Measurements from ENCODE around the gene EHF. TPM values are rescaled to one million over a fixed set of nuclear protein-coding genes. Genes with fewer than 3 reads are reported as not detected.

The EHF gene
- total RNA-seq, 1 donor from 2014 or later: 121 TPM

DNA sequence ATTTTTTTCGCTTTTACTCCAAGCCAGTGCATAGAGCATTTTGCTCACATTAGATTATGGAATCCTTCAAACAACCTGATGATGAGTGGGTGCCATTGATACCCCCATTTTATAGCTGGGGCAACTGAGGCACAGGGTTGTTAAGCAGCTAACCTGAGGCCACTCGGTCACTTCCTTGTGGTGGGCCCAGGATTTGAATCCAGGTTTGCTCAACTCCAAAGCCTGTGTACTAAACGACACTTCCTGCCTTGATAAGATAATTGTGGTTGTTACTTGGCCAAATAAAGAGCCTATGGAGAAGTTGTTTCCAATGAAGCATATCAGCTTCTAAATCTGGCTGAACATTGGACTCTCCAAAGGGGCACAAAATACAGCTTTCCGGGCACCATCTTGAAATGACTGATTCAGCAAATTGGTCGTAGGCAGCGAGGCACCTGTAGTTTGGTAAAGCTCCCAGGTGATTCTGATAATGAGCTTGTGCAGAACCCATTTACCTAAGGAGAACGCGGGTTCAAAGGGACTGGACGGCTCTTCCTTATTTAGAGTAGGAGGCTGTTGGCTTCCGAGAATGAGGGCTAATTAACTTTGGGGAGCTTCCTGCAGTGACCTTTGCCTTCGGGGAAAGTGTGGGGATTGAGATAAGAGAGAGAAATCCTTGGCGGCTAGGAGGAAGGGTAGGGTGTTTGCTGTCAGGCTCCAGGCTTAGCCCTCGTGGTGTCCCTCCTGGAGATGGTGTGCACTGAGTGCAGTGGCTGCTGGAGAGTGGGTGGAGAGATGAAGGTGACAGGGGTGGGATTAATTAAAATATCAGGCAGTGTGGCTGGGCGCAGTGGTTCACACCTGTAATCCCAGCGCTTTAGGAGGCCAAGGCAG is 17.5 kb upstream of the EHF start:
- intact Hi-C loops (cut with DNase I): no loop called here
- no peaks in the 10 kb centered on the region for H3K27me3 ChIP-seq
- no peaks in the 10 kb centered on the region for H3K9me3 ChIP-seq
- H3K36me3 ChIP-seq: no peaks in the 10 kb centered on the region
- DNase-seq (ENCODE audit: extremely low spot score in 2 of 2): no peak
- H3K4me1 ChIP-seq: peaks cover 17% of the 10 kb centered on the region
- TF ChIP-seq POLR2AphosphoS5 (IDR thresholded peaks at IDR 0.05; ENCODE audit: insufficient read depth in 1 of 2, low read depth in 1 of 2) (no peak), POLR2A (IDR thresholded peaks at IDR 0.05) (no peak)
- TF ChIP-seq, protein P1, sequence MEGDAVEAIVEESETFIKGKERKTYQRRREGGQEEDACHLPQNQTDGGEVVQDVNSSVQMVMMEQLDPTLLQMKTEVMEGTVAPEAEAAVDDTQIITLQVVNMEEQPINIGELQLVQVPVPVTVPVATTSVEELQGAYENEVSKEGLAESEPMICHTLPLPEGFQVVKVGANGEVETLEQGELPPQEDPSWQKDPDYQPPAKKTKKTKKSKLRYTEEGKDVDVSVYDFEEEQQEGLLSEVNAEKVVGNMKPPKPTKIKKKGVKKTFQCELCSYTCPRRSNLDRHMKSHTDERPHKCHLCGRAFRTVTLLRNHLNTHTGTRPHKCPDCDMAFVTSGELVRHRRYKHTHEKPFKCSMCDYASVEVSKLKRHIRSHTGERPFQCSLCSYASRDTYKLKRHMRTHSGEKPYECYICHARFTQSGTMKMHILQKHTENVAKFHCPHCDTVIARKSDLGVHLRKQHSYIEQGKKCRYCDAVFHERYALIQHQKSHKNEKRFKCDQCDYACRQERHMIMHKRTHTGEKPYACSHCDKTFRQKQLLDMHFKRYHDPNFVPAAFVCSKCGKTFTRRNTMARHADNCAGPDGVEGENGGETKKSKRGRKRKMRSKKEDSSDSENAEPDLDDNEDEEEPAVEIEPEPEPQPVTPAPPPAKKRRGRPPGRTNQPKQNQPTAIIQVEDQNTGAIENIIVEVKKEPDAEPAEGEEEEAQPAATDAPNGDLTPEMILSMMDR (IDR thresholded peaks at IDR 0.05): no peak
- no peak overlapping the region for H3K4me3 ChIP-seq
- no peak overlapping the region for H3K27ac ChIP-seq

DNA sequence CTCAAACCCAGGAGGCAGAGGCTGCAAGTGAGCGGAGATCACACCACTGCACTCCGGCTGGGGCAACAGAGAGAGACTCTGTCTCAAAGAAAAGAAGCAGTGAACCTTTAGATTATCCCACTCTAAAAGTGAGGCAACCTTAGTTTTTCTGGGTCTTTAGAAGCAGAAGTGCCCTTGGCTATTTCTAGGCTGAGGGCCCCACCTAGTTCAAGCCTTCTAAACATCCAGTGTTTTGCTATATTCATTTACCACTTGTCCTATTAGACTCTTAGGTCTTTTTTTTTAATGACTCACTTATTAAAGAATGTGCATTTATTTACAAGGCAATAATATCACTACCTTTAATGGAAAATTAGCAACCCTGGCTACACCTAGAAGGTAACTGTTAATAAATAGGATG is 16.7 kb upstream of the EHF start:
- Histone ChIP-seq H3K4me1 (peaks cover 17% of the 10 kb centered on the region), H3K27ac (no peak overlapping the region), H3K36me3 (no peaks in the 10 kb centered on the region), H3K27me3 (no peaks in the 10 kb centered on the region), H3K9me3 (no peaks in the 10 kb centered on the region), H3K4me3 (no peak overlapping the region)
- no peak for DNase-seq (ENCODE audit: extremely low spot score in 2 of 2)
- intact Hi-C loops (cut with DNase I): no loop called here
- TF ChIP-seq, protein P1 (IDR thresholded peaks at IDR 0.05): no peak
- no peak for TF ChIP-seq POLR2AphosphoS5 (IDR thresholded peaks at IDR 0.05; ENCODE audit: insufficient read depth in 1 of 2, low read depth in 1 of 2)
- TF ChIP-seq POLR2A (IDR thresholded peaks at IDR 0.05): no peak

DNA sequence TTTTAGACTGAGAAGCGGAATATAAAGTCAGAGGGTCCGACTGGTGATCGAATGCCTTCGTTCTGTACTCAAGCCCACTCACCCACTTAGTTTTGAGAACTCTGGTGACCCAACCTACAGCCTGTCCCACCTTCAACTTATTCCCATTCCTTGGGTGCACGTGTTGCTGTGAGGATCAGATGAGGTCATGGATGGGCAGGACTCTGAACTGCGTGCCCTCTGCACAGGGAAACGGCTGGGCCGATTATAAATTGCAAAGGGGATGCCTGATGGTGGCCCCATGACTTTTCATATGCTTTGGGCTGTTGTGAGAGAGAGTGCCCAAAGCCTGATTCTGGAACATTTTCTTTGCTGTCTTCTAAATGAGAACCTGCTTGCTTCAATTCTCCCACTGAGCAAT is 16.0 kb upstream of the EHF start:
- Histone ChIP-seq H3K36me3 (no peaks in the 10 kb centered on the region), H3K27ac (no peak overlapping the region), H3K27me3 (no peaks in the 10 kb centered on the region), H3K9me3 (no peaks in the 10 kb centered on the region), H3K4me1 (peaks cover 17% of the 10 kb centered on the region), H3K4me3 (no peak overlapping the region)
- TF ChIP-seq POLR2AphosphoS5 (IDR thresholded peaks at IDR 0.05; ENCODE audit: insufficient read depth in 1 of 2, low read depth in 1 of 2) (no peak), POLR2A (IDR thresholded peaks at IDR 0.05) (no peak)
- TF ChIP-seq, protein P1 (IDR thresholded peaks at IDR 0.05): no peak
- DNase-seq (ENCODE audit: extremely low spot score in 2 of 2): no peak
- intact Hi-C loops (cut with DNase I): no loop called here

DNA sequence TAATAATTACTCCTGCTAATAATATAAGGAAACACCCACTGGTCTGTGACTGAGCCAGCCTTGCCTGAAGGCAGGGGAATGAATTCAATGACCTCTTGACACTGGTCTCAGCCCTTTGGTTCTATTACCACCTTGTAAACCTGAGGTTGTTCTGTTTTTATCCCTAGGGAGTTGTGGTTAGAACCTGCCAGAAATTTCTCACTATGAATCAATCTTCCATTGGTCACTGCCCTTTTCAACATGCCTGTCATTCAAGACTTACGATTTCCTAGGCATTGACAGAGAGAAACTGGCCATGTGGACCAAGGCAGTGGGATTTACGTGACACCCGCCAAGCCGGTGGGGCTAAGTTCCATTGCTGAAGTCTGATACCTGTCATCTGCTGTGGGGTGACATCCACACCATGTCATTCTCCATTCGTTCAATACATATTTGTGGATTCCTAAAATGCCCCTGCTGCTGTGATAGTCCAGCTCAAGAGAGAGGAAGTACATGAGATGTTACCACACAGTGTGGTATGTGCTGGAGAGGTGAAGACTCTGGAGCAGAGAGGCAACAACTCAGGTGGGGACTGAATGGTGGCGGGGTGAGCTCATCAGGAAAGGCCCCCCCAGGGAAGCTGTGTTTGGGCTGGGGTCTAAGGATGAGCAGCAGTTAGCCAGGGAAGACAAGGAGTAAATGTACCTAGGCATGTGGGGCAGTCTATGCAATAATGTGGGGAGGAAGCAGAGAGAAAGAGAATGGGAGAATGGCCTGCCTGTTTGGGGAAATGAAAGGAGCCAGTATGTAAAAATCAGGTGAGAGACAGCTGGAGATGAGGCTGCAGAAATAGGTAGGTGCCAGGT is 15.2 kb upstream of the EHF start:
- intact Hi-C loops (cut with DNase I): no loop called here
- peaks cover 15% of the 10 kb centered on the region for H3K4me1 ChIP-seq
- TF ChIP-seq POLR2AphosphoS5 (IDR thresholded peaks at IDR 0.05; ENCODE audit: insufficient read depth in 1 of 2, low read depth in 1 of 2) (no peak), POLR2A (IDR thresholded peaks at IDR 0.05) (no peak)
- TF ChIP-seq, protein P1 (IDR thresholded peaks at IDR 0.05): no peak

More for the DNA sequence above, 15.2 kb upstream of the EHF start:
- no peaks in the 10 kb centered on the region for H3K27me3 ChIP-seq
- no peaks in the 10 kb centered on the region for H3K9me3 ChIP-seq
- H3K36me3 ChIP-seq: no peaks in the 10 kb centered on the region
- H3K27ac ChIP-seq: no peak overlapping the region
- no peak overlapping the region for H3K4me3 ChIP-seq
- peak in 1 of 2 donors; percentile 40 for DNase-seq (ENCODE audit: extremely low spot score in 2 of 2)

Measured in vagina (tissue), 2 donors.